Lower leg skin (tissue), 4 donors: ENCODE measurements around the gene KCNJ16. TPM values are rescaled to one million over a fixed set of nuclear protein-coding genes. Genes with fewer than 3 reads are reported as not detected.

Source experiments
- DNase-seq, 2 donors: peaks; one replicate each; pipeline ENCODE4 v3.0.0-alpha.2; 2019; ENCODE audit warnings: low spot score in 2 of 2
- H3K4me3 ChIP-seq: fragments of 200-600 bp; sonication (generic); 2 replicates; pipeline ENCODE4 v1.5.1; 2017; ENCODE audit warnings: mild to moderate bottlenecking, low read depth; ENCODE audit not compliant: poor library complexity, severe bottlenecking
- CTCF ChIP-seq, 3 donors: fragments of 450-650 bp; IDR thresholded peaks; one replicate each; pipeline ENCODE4 v1.5.1; 2016; ENCODE audit warnings: antibody characterized with exemption in 3 of 3, mild to moderate bottlenecking in 3 of 3, moderate library complexity in 2 of 3
- POLR2A ChIP-seq, 2 donors: fragments of 450-650 bp; IDR thresholded peaks; one replicate each; pipeline ENCODE4 v1.6.1; 2016 to 2017; ENCODE audit warnings: antibody characterized with exemption in 2 of 2, mild to moderate bottlenecking in 1 of 2, moderate library complexity in 1 of 2
- WGBS, 2 donors: methylation state at CpG; one replicate each; pipeline ENCODE4 v1.1.5; 2018; 5-methylcytosine and 5-hydroxymethylcytosine counted together
- intact Hi-C: fragments of 100-400 bp; cut with DNase I; formaldehyde crosslinking; loops from one replicate; pipeline ENCODE4 v1.15.0; 2023; ENCODE audit warnings: low total_unique reads
- total RNA-seq, 4 donors: library from RNA; depleted of rRNA; stranded (reverse); fragments of >200 nt; gene quantifications; one replicate each; pipeline ENCODE4 v1.1.0, GENCODE V29; 2016

Gene KCNJ16
- total RNA-seq, 4 donors from 2014 or later, result 1.1 TPM; not detected in 3

GRCh38 chr17:70144260-70144846 lies 69.3 kb downstream of the KCNJ16 start:
- no peak overlapping the region for H3K4me3 ChIP-seq
- intact Hi-C loops, result loop anchor here (10.0 kb wide), 2 partner anchors 410 to 540 kb away; no protein-coding TSS in a partner anchor
- 20% methylated on average over 6 of the region's 6 CpGs for WGBS, 2 donors
- TF ChIP-seq CTCF (IDR thresholded peaks at IDR 0.05), result peak in 1 of 3 donors; percentile 37
- no peak for TF ChIP-seq POLR2A (IDR thresholded peaks at IDR 0.05)
- no peak for DNase-seq

DNA sequence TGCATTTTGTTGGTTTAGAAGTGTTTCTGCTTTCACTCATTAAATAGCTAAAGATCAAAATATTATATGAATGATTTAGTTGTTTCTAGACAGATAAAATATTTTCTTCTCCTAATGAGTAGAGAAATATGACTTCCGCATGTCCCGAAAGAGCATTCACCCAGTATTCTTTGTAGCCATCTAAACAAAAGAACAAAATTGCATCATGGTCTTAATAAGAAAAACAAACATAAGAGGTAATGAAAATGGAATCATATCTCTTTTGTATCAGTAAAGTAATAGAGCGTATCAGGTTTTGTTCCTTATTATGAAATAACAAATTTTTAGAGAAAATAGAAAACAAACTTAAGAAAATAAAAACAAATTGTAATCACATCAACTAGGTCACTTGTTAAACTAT lies 78.2 kb downstream of the KCNJ16 start:
- WGBS, 2 donors, result 93 to 97% methylated on average over 3 of the region's 3 CpGs
- H3K4me3 ChIP-seq, result no peak overlapping the region
- TF ChIP-seq POLR2A (IDR thresholded peaks at IDR 0.05) (no peak), CTCF (IDR thresholded peaks at IDR 0.05) (no peak)
- no peak for DNase-seq
- intact Hi-C loops, result no loop called here

- intact Hi-C loops, result no loop called here
Measured at GRCh38 chr17:70157151-70157550, 82.1 kb downstream of the KCNJ16 start.

DNA sequence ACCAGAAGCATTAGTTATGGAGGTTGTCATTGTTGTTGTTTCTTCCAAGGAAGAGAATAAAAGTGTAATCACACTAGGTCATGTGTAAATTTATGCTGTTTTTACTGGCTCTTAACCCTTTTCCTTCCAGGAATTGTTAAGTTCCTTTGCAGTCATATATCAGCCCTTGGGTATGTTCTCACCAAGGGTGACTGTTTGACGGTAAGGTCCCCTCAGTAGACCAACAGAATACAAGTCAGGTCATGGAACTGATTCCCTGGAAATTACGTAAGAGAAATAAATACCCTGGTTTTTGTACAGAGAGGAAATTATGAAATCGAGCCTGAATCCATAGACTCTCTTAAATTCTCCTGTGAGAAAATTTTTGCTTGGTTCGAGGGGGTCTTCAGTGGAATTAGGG lies 83.2 kb downstream of the KCNJ16 start:
- no peak overlapping the region for H3K4me3 ChIP-seq
- WGBS, 2 donors, result 68 to 69% methylated on average over 4 of the region's 4 CpGs
- DNase-seq, result no peak
- intact Hi-C loops, result no loop called here
- TF ChIP-seq CTCF (IDR thresholded peaks at IDR 0.05) (no peak), POLR2A (IDR thresholded peaks at IDR 0.05) (no peak)

More at GRCh38 chr17:70157151-70157550, 82.1 kb downstream of the KCNJ16 start:
- no peak overlapping the region for H3K4me3 ChIP-seq
- TF ChIP-seq POLR2A (IDR thresholded peaks at IDR 0.05), result no peak
- no peak for TF ChIP-seq CTCF (IDR thresholded peaks at IDR 0.05)
- no peak for DNase-seq
- 94 to 96% methylated on average over 4 of the region's 4 CpGs for WGBS, 2 donors

DNA sequence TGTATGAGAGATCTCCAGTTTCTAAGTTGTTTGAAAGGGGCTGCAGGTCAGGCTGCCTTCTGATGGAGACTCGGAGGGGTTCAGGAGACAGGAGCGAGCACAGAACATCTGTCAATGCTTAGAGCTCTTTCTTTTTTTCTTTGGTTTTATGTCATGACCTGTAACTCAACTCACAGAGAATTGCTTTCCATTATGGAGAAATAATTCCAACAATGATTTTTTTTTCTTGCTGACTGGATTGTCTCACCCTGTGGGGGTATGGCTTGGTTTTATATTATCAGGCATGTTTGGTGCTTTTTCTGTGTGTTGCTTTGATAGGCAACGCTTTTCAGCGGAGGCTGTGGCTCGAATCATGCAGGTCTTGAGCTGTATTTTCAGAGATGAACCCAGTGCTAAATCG lies 83.6 kb downstream of the KCNJ16 start:
- TF ChIP-seq POLR2A (IDR thresholded peaks at IDR 0.05), result no peak
- TF ChIP-seq CTCF (IDR thresholded peaks at IDR 0.05), result no peak
- 69 to 74% methylated on average over 6 of the region's 6 CpGs for WGBS, 2 donors
- no peak for DNase-seq
- intact Hi-C loops, result no loop called here
- no peak overlapping the region for H3K4me3 ChIP-seq

DNA sequence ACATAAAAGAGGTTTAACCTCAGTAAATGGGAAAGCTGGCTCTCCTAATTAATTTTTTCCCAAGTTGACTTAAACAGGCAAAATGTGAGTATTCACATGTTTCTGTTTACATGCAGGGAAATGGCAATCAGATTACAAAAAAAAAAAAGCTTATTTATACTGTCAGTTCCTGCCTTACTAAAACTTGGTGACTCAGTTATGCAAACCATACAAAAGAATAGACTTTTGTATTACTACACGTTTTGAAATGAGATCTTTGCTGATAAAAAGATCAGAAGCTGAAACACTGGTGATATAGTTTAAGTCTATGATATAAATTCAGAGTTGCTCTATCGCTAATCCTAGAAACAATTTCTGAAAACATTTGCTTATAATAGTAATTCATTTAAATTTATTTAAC lies 85.0 kb downstream of the KCNJ16 start:
- intact Hi-C loops, result no loop called here
- WGBS, 2 donors, result 56 to 59% methylated on average over 2 of the region's 2 CpGs
- no peak for TF ChIP-seq CTCF (IDR thresholded peaks at IDR 0.05)
- no peak for TF ChIP-seq POLR2A (IDR thresholded peaks at IDR 0.05)

More for the DNA sequence above, 85.0 kb downstream of the KCNJ16 start:
- DNase-seq, result no peak
- no peak overlapping the region for H3K4me3 ChIP-seq
